HEK293T (cell line): ENCODE results near the gene HTATSF1.

Experiments
- CTCF ChIA-PET: fragments of 350-600 bp; formaldehyde crosslinking; extraction: SDS; loops from one replicate; lab custom pipeline; 2021; ENCODE audit warnings: antibody characterized with exemption, inconsistent platforms; lab: Yijun Ruan, JAX
- POLR2A ChIA-PET: fragments of 350-600 bp; formaldehyde crosslinking; extraction: SDS; loops from one replicate; lab custom pipeline; 2020; ENCODE audit warnings: antibody characterized with exemption, inconsistent platforms; lab: Yijun Ruan, JAX
- DNase-seq: peaks from one replicate; pipeline ENCODE4 v3.0.0; 2012; ENCODE audit warnings: mixed read lengths; ENCODE audit errors: extremely low spot score
- ARNT ChIP-seq: fragments of 450-650 bp; IDR thresholded peaks from 2 replicates; pipeline ENCODE4 v1.6.1; 2017; ENCODE audit warnings: mild to moderate bottlenecking
- BHLHE40 ChIP-seq: fragments of 450-650 bp; IDR thresholded peaks from 2 replicates; pipeline ENCODE4 v1.6.1; 2016; ENCODE audit warnings: mild to moderate bottlenecking, moderate library complexity, borderline replicate concordance
- CTBP1 ChIP-seq: fragments of 450-650 bp; IDR thresholded peaks from 2 replicates; pipeline ENCODE4 v1.6.1; 2016; ENCODE audit warnings: borderline replicate concordance
- ELF4 ChIP-seq: fragments of 450-650 bp; IDR thresholded peaks from 2 replicates; pipeline ENCODE4 v1.6.1; 2017; ENCODE audit warnings: antibody characterized with exemption
- FOXA1 ChIP-seq: fragments of 450-650 bp; IDR thresholded peaks from 2 replicates; pipeline ENCODE4 v1.6.1; 2016; ENCODE audit warnings: mild to moderate bottlenecking
- FOXK2 ChIP-seq: fragments of 450-650 bp; IDR thresholded peaks from 2 replicates; pipeline ENCODE4 v1.6.1; 2016; ENCODE audit warnings: mild to moderate bottlenecking
- FOXM1 ChIP-seq: fragments of 450-650 bp; IDR thresholded peaks from 2 replicates; pipeline ENCODE4 v1.6.1; 2017; ENCODE audit warnings: mild to moderate bottlenecking, borderline replicate concordance
- HDGF ChIP-seq: fragments of 450-650 bp; IDR thresholded peaks from 2 replicates; pipeline ENCODE4 v1.6.1; 2017; ENCODE audit warnings: antibody characterized with exemption, borderline replicate concordance
- L3MBTL2 ChIP-seq: fragments of 450-650 bp; conservative IDR thresholded peaks from 2 replicates; pipeline ENCODE4 v1.6.1; 2016; ENCODE audit warnings: mild to moderate bottlenecking
- LEF1 ChIP-seq: fragments of 450-650 bp; IDR thresholded peaks from 2 replicates; pipeline ENCODE4 v1.6.1; 2017; ENCODE audit warnings: mild to moderate bottlenecking, borderline replicate concordance
- NFRKB ChIP-seq: fragments of 450-650 bp; IDR thresholded peaks from 2 replicates; pipeline ENCODE4 v1.6.1; 2016; ENCODE audit warnings: mild to moderate bottlenecking, moderate library complexity
- SP1 ChIP-seq: fragments of 450-650 bp; IDR thresholded peaks from 2 replicates; pipeline ENCODE4 v1.6.1; 2017
- SUZ12 ChIP-seq: fragments of 450-650 bp; IDR thresholded peaks from 2 replicates; pipeline ENCODE4 v1.6.1; 2016; ENCODE audit warnings: mild to moderate bottlenecking
- TARDBP ChIP-seq: fragments of 450-650 bp; IDR thresholded peaks from 2 replicates; pipeline ENCODE4 v1.6.1; 2016
- ZNF384 ChIP-seq: fragments of 450-650 bp; IDR thresholded peaks from 2 replicates; pipeline ENCODE4 v1.6.1; 2016
- TF ChIP-seq, protein P1 (sequence below): fragments of 450-650 bp; IDR thresholded peaks from 2 replicates; pipeline ENCODE4 v1.6.1; 2016

The HTATSF1 gene, protein sequence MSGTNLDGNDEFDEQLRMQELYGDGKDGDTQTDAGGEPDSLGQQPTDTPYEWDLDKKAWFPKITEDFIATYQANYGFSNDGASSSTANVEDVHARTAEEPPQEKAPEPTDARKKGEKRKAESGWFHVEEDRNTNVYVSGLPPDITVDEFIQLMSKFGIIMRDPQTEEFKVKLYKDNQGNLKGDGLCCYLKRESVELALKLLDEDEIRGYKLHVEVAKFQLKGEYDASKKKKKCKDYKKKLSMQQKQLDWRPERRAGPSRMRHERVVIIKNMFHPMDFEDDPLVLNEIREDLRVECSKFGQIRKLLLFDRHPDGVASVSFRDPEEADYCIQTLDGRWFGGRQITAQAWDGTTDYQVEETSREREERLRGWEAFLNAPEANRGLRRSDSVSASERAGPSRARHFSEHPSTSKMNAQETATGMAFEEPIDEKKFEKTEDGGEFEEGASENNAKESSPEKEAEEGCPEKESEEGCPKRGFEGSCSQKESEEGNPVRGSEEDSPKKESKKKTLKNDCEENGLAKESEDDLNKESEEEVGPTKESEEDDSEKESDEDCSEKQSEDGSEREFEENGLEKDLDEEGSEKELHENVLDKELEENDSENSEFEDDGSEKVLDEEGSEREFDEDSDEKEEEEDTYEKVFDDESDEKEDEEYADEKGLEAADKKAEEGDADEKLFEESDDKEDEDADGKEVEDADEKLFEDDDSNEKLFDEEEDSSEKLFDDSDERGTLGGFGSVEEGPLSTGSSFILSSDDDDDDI

DNA sequence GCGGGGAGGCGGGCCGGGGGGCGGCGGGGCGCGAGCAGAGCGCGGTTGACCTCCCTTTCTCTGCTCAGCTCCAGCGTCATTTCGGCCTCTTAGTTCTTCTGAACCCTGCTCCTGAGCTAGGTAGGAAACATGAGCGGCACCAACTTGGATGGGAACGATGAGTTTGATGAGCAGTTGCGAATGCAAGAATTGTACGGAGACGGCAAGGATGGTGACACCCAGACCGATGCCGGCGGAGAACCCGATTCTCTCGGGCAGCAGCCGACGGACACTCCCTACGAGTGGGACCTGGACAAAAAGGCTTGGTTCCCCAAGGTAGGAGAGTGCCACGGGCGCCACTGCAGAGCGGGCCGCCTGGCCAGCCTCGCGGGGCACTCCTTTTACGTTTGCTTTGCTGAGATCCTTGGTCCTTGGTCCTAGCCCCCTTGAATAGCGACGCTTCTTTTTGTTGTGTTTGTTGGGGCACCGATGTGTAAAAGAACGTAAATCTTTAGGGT, at the start of gene HTATSF1:
Gene HTATSF1, plus strand, starts transcription at position 37 of the 497 bp plus-strand sequence. Its CDS starts 93 bp downstream, at position 130.
- CTCF ChIA-PET: no interaction called here
- POLR2A ChIA-PET: interaction anchor here (0.6 to 1.9 kb wide), 4 partner anchors 10 to 21 kb away, joined by 3 to 7 read pairs (median 4); no protein-coding TSS in a partner anchor
- peak; percentile 17 for DNase-seq
- no peak for TF ChIP-seq FOXA1
- TF ChIP-seq TARDBP: no peak
- no peak for TF ChIP-seq ARNT
- no peak for TF ChIP-seq ELF4
- no peak for TF ChIP-seq SP1

DNA sequence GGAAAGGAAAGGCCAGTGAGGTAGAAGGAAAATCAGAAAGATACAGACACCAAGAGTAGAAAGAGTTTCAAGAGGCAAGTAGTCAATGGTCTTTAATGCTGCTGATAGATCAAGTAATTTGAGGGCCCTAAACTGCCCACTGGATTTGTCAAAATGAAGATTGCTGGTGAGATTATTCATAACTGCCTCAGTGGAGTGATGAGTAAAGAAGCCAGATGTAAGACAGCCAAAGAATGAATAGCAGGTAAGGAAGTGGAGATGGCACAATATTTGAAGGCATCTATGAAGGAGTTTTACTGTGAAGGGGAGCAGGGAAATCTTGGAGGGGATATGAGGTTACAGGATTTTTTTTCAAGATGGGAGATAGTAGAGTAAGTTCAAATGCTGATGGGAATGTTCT, 49.4 kb upstream of the HTATSF1 start:
- POLR2A ChIA-PET: no interaction called here
- DNase-seq: no peak
- TF ChIP-seq SUZ12 (no peak), ARNT (no peak), SP1 (no peak), NFRKB (no peak), L3MBTL2 (no peak), ELF4 (no peak), TARDBP (no peak), ZNF384 (no peak), BHLHE40 (no peak), CTBP1 (no peak), FOXK2 (no peak), FOXM1 (no peak), LEF1 (no peak), FOXA1 (no peak), HDGF (no peak)
- TF ChIP-seq, protein P1, sequence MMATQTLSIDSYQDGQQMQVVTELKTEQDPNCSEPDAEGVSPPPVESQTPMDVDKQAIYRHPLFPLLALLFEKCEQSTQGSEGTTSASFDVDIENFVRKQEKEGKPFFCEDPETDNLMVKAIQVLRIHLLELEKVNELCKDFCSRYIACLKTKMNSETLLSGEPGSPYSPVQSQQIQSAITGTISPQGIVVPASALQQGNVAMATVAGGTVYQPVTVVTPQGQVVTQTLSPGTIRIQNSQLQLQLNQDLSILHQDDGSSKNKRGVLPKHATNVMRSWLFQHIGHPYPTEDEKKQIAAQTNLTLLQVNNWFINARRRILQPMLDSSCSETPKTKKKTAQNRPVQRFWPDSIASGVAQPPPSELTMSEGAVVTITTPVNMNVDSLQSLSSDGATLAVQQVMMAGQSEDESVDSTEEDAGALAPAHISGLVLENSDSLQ: no peak
- CTCF ChIA-PET: no interaction called here

DNA sequence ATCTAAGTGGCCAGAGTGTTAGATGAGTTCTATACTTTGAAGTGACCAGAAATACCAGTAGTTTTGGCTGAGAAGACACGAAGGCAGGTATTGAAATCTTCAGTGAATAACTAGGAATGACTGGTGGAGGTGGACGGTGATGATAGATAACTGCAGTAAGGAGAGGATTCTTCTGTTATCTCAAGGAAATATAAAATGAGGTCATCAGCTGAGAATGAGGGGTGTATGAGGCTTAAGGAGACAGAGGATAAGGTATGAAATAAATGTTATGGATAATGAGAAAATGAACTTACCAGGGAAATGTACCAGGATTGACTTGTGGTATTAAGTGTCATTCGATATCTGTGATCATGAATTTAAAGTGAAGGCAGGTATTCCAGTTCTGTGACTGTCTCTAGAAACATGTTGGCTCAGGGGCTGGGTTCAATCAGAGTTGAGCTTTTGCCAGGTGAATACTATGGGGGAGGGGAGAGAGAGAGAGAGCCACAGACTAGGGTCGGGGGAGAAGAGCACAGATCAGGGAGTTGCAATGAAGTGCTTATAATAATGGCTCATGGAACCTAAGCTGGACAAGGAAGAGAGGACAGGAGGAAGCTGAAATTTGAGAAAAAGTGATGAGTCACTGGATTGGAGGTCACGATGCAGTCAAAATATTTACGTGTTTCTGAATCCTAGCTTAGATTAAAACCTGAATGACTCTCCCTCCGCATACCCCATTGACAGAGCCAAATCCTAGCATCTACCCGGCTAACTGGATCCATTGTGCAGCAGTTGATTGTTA, 47.2 kb upstream of the HTATSF1 start:
- TF ChIP-seq L3MBTL2 (no peak), NFRKB (no peak), ZNF384 (no peak), FOXK2 (no peak), HDGF (no peak), BHLHE40 (no peak), FOXM1 (no peak), SP1 (no peak), TARDBP (no peak), FOXA1 (no peak), SUZ12 (no peak), CTBP1 (no peak), ELF4 (no peak), LEF1 (no peak), ARNT (no peak)
- TF ChIP-seq, protein P1: no peak
- no peak for DNase-seq
- ChIA-PET POLR2A (no interaction called here), CTCF (no interaction called here)

DNA sequence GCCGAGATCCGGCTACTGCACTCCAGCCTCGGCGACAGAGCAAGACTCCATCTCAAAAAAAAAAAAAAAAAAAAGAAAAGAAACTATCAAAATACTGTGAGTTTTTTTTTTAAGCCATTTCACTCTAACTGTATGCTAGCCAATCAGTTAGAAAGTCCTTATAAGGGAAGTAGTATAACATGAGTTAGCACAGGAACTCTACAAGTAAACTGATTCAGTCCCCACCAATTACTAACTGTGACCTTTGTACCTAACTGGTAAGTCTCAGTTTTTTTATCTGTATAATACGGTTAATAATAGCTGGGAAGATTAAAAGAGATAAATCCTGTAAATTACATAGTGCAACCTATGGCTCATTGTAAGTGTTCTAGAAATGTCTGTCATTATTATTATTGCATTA, 44.8 kb upstream of the HTATSF1 start:
- CTCF ChIA-PET: no interaction called here
- POLR2A ChIA-PET: no interaction called here
- DNase-seq: no peak
- TF ChIP-seq FOXM1 (no peak), ZNF384 (no peak), L3MBTL2 (no peak)

DNA sequence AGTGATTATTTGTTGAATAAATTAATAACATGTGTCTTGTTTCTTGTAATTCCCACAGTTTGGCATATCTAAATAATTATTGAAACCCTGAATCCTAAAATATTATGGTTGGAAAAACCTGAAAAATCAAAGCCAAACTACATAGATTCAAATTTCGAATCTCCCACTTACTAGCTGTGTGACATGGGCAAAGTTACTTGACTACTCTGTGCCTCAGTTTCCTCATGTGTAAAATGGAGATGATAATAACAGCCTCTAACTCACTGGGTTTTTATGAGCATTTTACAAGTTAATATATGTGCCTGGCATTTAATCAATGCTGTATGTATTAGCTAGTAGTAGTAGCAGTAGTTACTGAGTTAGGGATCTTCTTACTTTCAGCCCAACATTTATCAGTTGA, 44.3 kb upstream of the HTATSF1 start:
- TF ChIP-seq NFRKB: no peak
- no peak for TF ChIP-seq ZNF384
- no peak for TF ChIP-seq LEF1
- no peak for TF ChIP-seq ELF4
- TF ChIP-seq TARDBP: no peak
- no peak for TF ChIP-seq SUZ12
- TF ChIP-seq, protein P1: no peak
- no peak for TF ChIP-seq ARNT
- no peak for TF ChIP-seq SP1
- ChIA-PET POLR2A (no interaction called here), CTCF (no interaction called here)
- no peak for DNase-seq

DNA sequence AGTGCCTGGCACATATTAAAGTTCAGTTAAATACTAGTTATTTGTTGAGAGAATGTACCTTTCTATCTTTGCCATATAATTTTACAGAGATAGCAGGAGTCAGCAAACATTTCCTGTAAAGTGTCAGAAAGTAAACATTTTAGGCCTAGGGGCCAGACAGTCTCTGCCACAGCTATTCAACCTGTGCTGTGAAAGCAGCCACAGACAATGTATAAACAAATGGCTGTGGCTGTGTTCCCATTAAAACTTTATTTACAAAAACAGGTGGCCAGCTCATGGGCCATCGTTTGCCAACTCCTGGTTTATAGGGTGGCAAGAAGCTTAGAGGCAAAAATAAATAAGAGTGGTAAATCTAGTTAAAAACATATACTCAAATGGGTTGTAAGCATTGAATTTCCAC, 43.6 kb upstream of the HTATSF1 start:
- no peak for DNase-seq
- no peak for TF ChIP-seq LEF1
- TF ChIP-seq ZNF384: no peak
- no peak for TF ChIP-seq HDGF
- TF ChIP-seq BHLHE40: no peak
- TF ChIP-seq CTBP1: no peak
- no peak for TF ChIP-seq ARNT
- no peak for TF ChIP-seq FOXM1
- TF ChIP-seq SUZ12: no peak
- TF ChIP-seq ELF4: no peak
- TF ChIP-seq NFRKB: no peak
- ChIA-PET POLR2A (no interaction called here), CTCF (no interaction called here)
